Prostate gland (tissue), 2 donors: ENCODE measurements around the gene INPP5K.

Source experiments
- CTCF ChIP-seq, 4 experiments: fragments of 200-600 bp in 2 of 4; fragments of 450-650 bp in 2 of 4; sonication (generic) in 2 of 4; IDR thresholded peaks; 1 replicate in 3 of 4; 2 replicates in 1 of 4; pipeline ENCODE4 v1.5.1; 2016 to 2019; ENCODE audit warnings: antibody characterized with exemption in 4 of 4, mild to moderate bottlenecking in 2 of 4, moderate library complexity in 2 of 4
- POLR2A ChIP-seq: fragments of 450-650 bp; IDR thresholded peaks from one replicate; pipeline ENCODE4 v1.6.1; 2016; ENCODE audit warnings: antibody characterized with exemption, mild to moderate bottlenecking
- POLR2AphosphoS5 ChIP-seq: sonication (generic); formaldehyde crosslinking; IDR thresholded peaks from one replicate; pipeline ENCODE4 v1.6.1; 2017; ENCODE audit warnings: antibody characterized with exemption

- TF ChIP-seq CTCF (IDR thresholded peaks at IDR 0.05) (no peak), POLR2A (no peak), POLR2AphosphoS5 (no peak)
Measured at GRCh38 chr17:1558401-1558800, 42.0 kb upstream of the INPP5K start.
